Spleen (tissue), 11 donors: Measurements from ENCODE around the gene CCDC141. TPM values are rescaled to one million over a fixed set of nuclear protein-coding genes. Genes with fewer than 3 reads are reported as not detected.

Experiments
- DNase-seq: peaks from one replicate; pipeline ENCODE4 v3.0.0-alpha.2; 2020
- H3K27ac ChIP-seq, 8 donors: fragments of 200-600 bp; sonication (generic) in 7 of 8; 1 replicate in 4 of 8; 2 replicates in 4 of 8; pipeline versions ENCODE4 v1.5.0 to v1.8.0; 2016 to 2021; ENCODE audit warnings: inconsistent platforms in 4 of 8, mild to moderate bottlenecking in 4 of 8, moderate library complexity in 1 of 8
- H3K27me3 ChIP-seq, 7 donors: fragments of 200-600 bp; sonication (generic) in 6 of 7; replicated peaks in 1 of 7; 1 replicate in 4 of 7; 2 replicates in 3 of 7; pipeline versions ENCODE4 v1.5.0 to v1.8.0; 2016 to 2021; ENCODE audit warnings: inconsistent platforms in 3 of 7, mild to moderate bottlenecking in 1 of 7
- H3K36me3 ChIP-seq, 6 donors: fragments of 200-600 bp; sonication (generic) in 5 of 6; 1 replicate in 4 of 6; 2 replicates in 2 of 6; pipeline versions ENCODE4 v1.5.0 to v1.8.0; 2016 to 2021; ENCODE audit warnings: inconsistent platforms in 2 of 6
- H3K4me1 ChIP-seq, 6 donors: fragments of 200-600 bp; sonication (generic) in 5 of 6; 1 replicate in 3 of 6; 2 replicates in 3 of 6; pipeline versions ENCODE4 v1.5.0 to v1.8.0; 2016 to 2021; ENCODE audit warnings: inconsistent platforms in 3 of 6
- H3K4me3 ChIP-seq, 8 donors: fragments of 200-600 bp; sonication (generic) in 7 of 8; 1 replicate in 4 of 8; 2 replicates in 4 of 8; pipeline versions ENCODE4 v1.5.0 to v1.8.0; 2016 to 2021; ENCODE audit warnings: inconsistent platforms in 4 of 8, mild to moderate bottlenecking in 4 of 8, moderate library complexity in 2 of 8
- H3K9me3 ChIP-seq, 8 donors: fragments of 200-600 bp; sonication (generic) in 7 of 8; 1 replicate in 4 of 8; 2 replicates in 4 of 8; pipeline versions ENCODE4 v1.5.0 to v1.8.0; 2016 to 2021; ENCODE audit warnings: inconsistent platforms in 4 of 8
- CTCF ChIP-seq, 11 experiments: fragments of 200-600 bp in 7 of 11; fragments of 450-650 bp in 4 of 11; sonication (generic) in 4 of 11; IDR thresholded peaks in 8 of 11; conservative IDR thresholded peaks in 3 of 11; 1 replicate in 7 of 11; 2 replicates in 4 of 11; pipeline versions ENCODE4 v1.4.0 to v1.8.0; 2016 to 2021; ENCODE audit warnings: antibody characterized with exemption in 11 of 11, inconsistent platforms in 4 of 11, mild to moderate bottlenecking in 1 of 11
- POLR2A ChIP-seq, 3 donors: fragments of 450-650 bp; IDR thresholded peaks; one replicate each; pipeline ENCODE4 v1.5.1; 2017; ENCODE audit warnings: antibody characterized with exemption in 3 of 3, mild to moderate bottlenecking in 1 of 3
- POLR2AphosphoS5 ChIP-seq, 3 donors: sonication (generic); formaldehyde crosslinking; IDR thresholded peaks; one replicate each; pipeline ENCODE4 v1.5.1; 2017; ENCODE audit warnings: antibody characterized with exemption in 3 of 3
- WGBS, 5 donors: extraction: QIAGEN DNeasy Blood & Tissue Kit in 3 of 5; methylation state at CpG; one replicate each; pipeline versions ENCODE4 v1.1.5 to v1.1.7; 2013 to 2018; 5-methylcytosine and 5-hydroxymethylcytosine counted together
- intact Hi-C: fragments of 100-400 bp; cut with DNase I; formaldehyde crosslinking; loops from one replicate; pipeline ENCODE4 v1.15.0; 2023; ENCODE audit warnings: low total_unique reads
- polyA plus RNA-seq, 3 donors: library from polyadenylated mRNA; stranded (reverse); fragments of 200-250 nt; gene quantifications; one replicate each; pipeline ENCODE4 v1.2.1, GENCODE V29; 2013
- total RNA-seq, 7 donors: library from RNA; depleted of rRNA in 3 of 7; stranded (reverse); fragments of >200 nt in 3 of 7; fragmentation: NEBNext Ultra II Directional in 4 of 7; extraction: Animal tissue kit (Norgen Biotek cat#: 25700) in 4 of 7; gene quantifications; one replicate each; pipeline versions ENCODE4 v1.1.0 to v1.2.1, GENCODE V29; 2016 to 2021
- donor health status: healthy with polysubstance abuse.
- donor health status: DM: no; HTN: no; CAD: no; lungs with moderate emphysema.
- donor health status: DM: no; HTN: no; CAD: no.
- donor health status: Bipolar disorder and iron deficiency.
- donor health status: healthy.
- donor health status: DM: no; HTN: no; CAD: no.
- donor health status: DM: yes; HTN: yes; CAD: no.

The CCDC141 gene
- total and polyA plus RNA-seq, 10 donors, result 0.29 to 21.3 (median 11.4) TPM

GRCh38 chr2:179082697-179083096 lies 32.8 kb upstream of the CCDC141 start:
- DNase-seq, result no peak
- no peaks in the 10 kb centered on the region for H3K36me3 ChIP-seq
- TF ChIP-seq CTCF (IDR thresholded peaks at IDR 0.05 in 8 of 11, conservative IDR thresholded peaks at IDR 0.05 in 3 of 11), result no peak
- TF ChIP-seq POLR2AphosphoS5 (IDR thresholded peaks at IDR 0.05), result no peak
- TF ChIP-seq POLR2A (IDR thresholded peaks at IDR 0.05), result no peak
- no peak overlapping the region for H3K4me3 ChIP-seq
- 69 to 100% (median 93%) methylated on average over 2 of the region's 2 CpGs for WGBS, 5 donors
- intact Hi-C loops, result no loop called here
- H3K9me3 ChIP-seq, result peaks cover 0 to 23% (median 14%) of the 10 kb centered on the region in 8 donors
- no peak overlapping the region for H3K27ac ChIP-seq
- H3K4me1 ChIP-seq, result no peaks in the 10 kb centered on the region
- H3K27me3 ChIP-seq, result no peaks in the 10 kb centered on the region

GRCh38 chr2:179081954-179082353 lies 32.0 kb upstream of the CCDC141 start:
- H3K27ac ChIP-seq, result no peak overlapping the region
- no peaks in the 10 kb centered on the region for H3K36me3 ChIP-seq
- H3K4me3 ChIP-seq, result no peak overlapping the region
- intact Hi-C loops, result no loop called here
- H3K27me3 ChIP-seq, result no peaks in the 10 kb centered on the region
- TF ChIP-seq CTCF (IDR thresholded peaks at IDR 0.05 in 8 of 11, conservative IDR thresholded peaks at IDR 0.05 in 3 of 11) (no peak), POLR2A (IDR thresholded peaks at IDR 0.05) (no peak)
- H3K4me1 ChIP-seq, result no peaks in the 10 kb centered on the region
- no peak for DNase-seq
- H3K9me3 ChIP-seq, result peaks cover 0 to 31% (median 22%) of the 10 kb centered on the region in 8 donors

- TF ChIP-seq POLR2AphosphoS5 (IDR thresholded peaks at IDR 0.05) (no peak), CTCF (IDR thresholded peaks at IDR 0.05 in 8 of 11, conservative IDR thresholded peaks at IDR 0.05 in 3 of 11) (no peak), POLR2A (IDR thresholded peaks at IDR 0.05) (no peak)
- H3K27ac ChIP-seq, result no peak overlapping the region
- no peaks in the 10 kb centered on the region for H3K36me3 ChIP-seq
- intact Hi-C loops, result no loop called here
- peaks cover 0 to 15% (median 7%) of the 10 kb centered on the region in 8 donors for H3K9me3 ChIP-seq
- WGBS, 5 donors, result 76 to 96% (median 80%) methylated on average over 3 of the region's 3 CpGs
- H3K4me1 ChIP-seq, result no peaks in the 10 kb centered on the region
- no peak overlapping the region for H3K4me3 ChIP-seq
- H3K27me3 ChIP-seq, result no peaks in the 10 kb centered on the region
- DNase-seq, result no peak
Observed at GRCh38 chr2:179072527-179072926, 22.6 kb upstream of the CCDC141 start.

GRCh38 chr2:179071810-179072355 lies 21.9 kb upstream of the CCDC141 start:
- Histone ChIP-seq H3K4me1 (no peaks in the 10 kb centered on the region), H3K27ac (no peak overlapping the region), H3K36me3 (no peaks in the 10 kb centered on the region), H3K9me3 (peaks cover 0 to 12% (median under 1%) of the 10 kb centered on the region in 8 donors), H3K27me3 (no peaks in the 10 kb centered on the region), H3K4me3 (no peak overlapping the region)
- TF ChIP-seq POLR2AphosphoS5 (IDR thresholded peaks at IDR 0.05), result no peak
- DNase-seq, result no peak
- intact Hi-C loops, result no loop called here
- 65 to 79% (median 74%) methylated on average over 3 of the region's 3 CpGs for WGBS, 5 donors

- Histone ChIP-seq H3K36me3 (no peaks in the 10 kb centered on the region), H3K4me1 (no peaks in the 10 kb centered on the region), H3K4me3 (no peak overlapping the region), H3K9me3 (peaks cover 0 to 9% (median 0%) of the 10 kb centered on the region in 8 donors), H3K27ac (no peak overlapping the region), H3K27me3 (no peaks in the 10 kb centered on the region)
- intact Hi-C loops, result no loop called here
- DNase-seq, result no peak
- TF ChIP-seq CTCF (IDR thresholded peaks at IDR 0.05 in 8 of 11, conservative IDR thresholded peaks at IDR 0.05 in 3 of 11) (no peak), POLR2AphosphoS5 (IDR thresholded peaks at IDR 0.05) (no peak), POLR2A (IDR thresholded peaks at IDR 0.05) (no peak)
- 82 to 95% (median 90%) methylated on average over 2 of the region's 2 CpGs for WGBS, 5 donors
Observed at GRCh38 chr2:179070895-179071294, 21.0 kb upstream of the CCDC141 start.
